OCI-LY3 (cell line): Measurements from ENCODE around the gene CLIC1.

Experiments
- H2AFZ ChIP-seq: fragments of 200-600, 300-600 bp; shearing (Covaris generic); 2 replicates; pipeline ENCODE4 v1.6.0; 2014; ENCODE audit warnings: antibody characterized with exemption, low read depth, low read length
- H3K27ac ChIP-seq: fragments of 200-600, 300-600 bp; sonication (generic); 2 replicates; pipeline ENCODE4 v1.5.1; 2014; ENCODE audit warnings: mild to moderate bottlenecking, low read length, moderate library complexity, mixed read lengths
- H3K27me3 ChIP-seq: fragments of 200-600, 300-600 bp; sonication (generic); 2 replicates; pipeline ENCODE4 v1.6.1; 2014; ENCODE audit warnings: low read depth, low read length, mixed read lengths
- H3K36me3 ChIP-seq: fragments of 200-600, 300-600 bp; sonication (generic); replicated peaks from 2 replicates; pipeline ENCODE3; 2014; ENCODE audit warnings: low read depth, low read length, mixed read lengths
- H3K4me1 ChIP-seq: fragments of 300-600, 200-600 bp; sonication (generic); 2 replicates; pipeline ENCODE4 v1.6.1; 2014; ENCODE audit warnings: low read length, mixed read lengths
- H3K4me2 ChIP-seq: fragments of 200-600, 300-600 bp; sonication (generic); 2 replicates; pipeline ENCODE4 v1.6.1; 2014; ENCODE audit warnings: low read length, mixed read lengths
- H3K4me3 ChIP-seq: fragments of 300-600, 200-600 bp; sonication (generic); 2 replicates; pipeline ENCODE4 v1.5.1; 2014; ENCODE audit warnings: antibody characterized with exemption, mild to moderate bottlenecking, low read length, moderate library complexity
- H3K79me2 ChIP-seq: fragments of 300-600, 200-600 bp; shearing (Covaris generic); 2 replicates; pipeline ENCODE4 v1.6.1; 2014; ENCODE audit warnings: mild to moderate bottlenecking, low read length, mixed read lengths
- H3K9ac ChIP-seq: fragments of 300-600, 200-600 bp; shearing (Covaris generic); 2 replicates; pipeline ENCODE4 v1.6.0; 2014; ENCODE audit warnings: mild to moderate bottlenecking, low read length, moderate library complexity
- H3K9me3 ChIP-seq: fragments of 200-600, 300-600 bp; shearing (Covaris generic); 2 replicates; pipeline ENCODE4 v1.6.1; 2014; ENCODE audit warnings: low read length, mixed read lengths; ENCODE audit not compliant: insufficient read depth
- H4K20me1 ChIP-seq: fragments of 200-600, 300-600 bp; sonication (generic); 2 replicates; pipeline ENCODE4 v1.6.1; 2016; ENCODE audit warnings: low read length, mixed read lengths; ENCODE audit not compliant: insufficient read depth
- EZH2phosphoT487 ChIP-seq: fragments of 200-600 bp; shearing (Covaris generic); IDR thresholded peaks from 2 replicates; pipeline ENCODE4 v1.6.1; 2018; ENCODE audit warnings: antibody characterized with exemption, mixed run types, low read depth
- TF ChIP-seq, protein P1 (sequence below): fragments of 200-600, 300-600 bp; sonication (generic); IDR thresholded peaks from 2 replicates; pipeline ENCODE4 v1.5.1; 2014; ENCODE audit warnings: antibody characterized with exemption, low read length, low read depth

The CLIC1 gene

DNA sequence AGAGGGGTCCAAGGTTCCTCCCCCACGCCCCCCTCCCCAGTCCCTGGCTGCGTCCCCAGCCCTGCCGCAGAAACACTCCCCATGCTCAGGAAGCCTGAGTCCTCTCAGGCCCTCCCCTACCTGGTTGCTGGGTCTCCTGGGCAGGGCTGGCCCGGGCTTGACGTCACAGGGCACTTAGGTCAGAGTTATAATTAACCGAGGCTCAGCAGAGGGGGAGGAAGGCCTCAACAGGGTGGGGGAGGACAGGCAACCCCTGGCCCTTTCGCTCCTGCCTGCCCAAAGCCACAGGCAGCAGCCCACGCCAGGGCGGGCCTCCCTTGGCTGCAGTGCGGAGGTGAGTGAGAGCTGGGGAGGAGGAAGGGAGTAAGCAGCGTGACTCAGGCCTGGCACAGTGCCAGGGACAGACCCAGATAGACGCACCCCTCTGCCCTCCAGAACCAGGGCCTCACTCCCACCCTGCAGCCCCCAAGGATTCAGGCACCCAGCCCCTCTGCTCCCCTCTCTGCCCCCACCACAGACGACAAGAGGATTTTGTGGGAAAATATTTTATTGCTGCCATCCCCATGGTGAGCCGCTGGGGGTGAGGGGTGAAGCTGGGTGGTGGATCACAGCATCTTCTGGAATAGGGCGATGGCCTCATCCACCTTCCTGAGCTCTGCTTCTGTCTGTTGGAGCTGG lies 40.8 kb upstream of the CLIC1 start, which contains the start of gene VWA7:
VWA7 (minus strand) TSS at position 340 of the 678 bp plus-strand sequence. CDS start 549 bp downstream, outside the sequence.
- Histone ChIP-seq H3K79me2 (no peaks in the 10 kb centered on the region), H3K4me1 (peaks cover 7% of the 10 kb centered on the region), H3K4me2 (0 out of 2 replicates have a peak within 1 kb of the TSS, but pooled peaks have one; percentile 11), H3K27ac (no peak within 1 kb of the TSS), H3K9ac (no peak within 1 kb of the TSS), H3K36me3 (peaks cover 9% of the 10 kb centered on the region), H2AFZ (no peak within 1 kb of the TSS), H3K9me3 (no peaks in the 10 kb centered on the region), H3K27me3 (no peaks in the 10 kb centered on the region), H3K4me3 (no peak within 1 kb of the TSS), H4K20me1 (no peaks in the 10 kb centered on the region)
- TF ChIP-seq EZH2phosphoT487: no peak
- TF ChIP-seq, protein P1, sequence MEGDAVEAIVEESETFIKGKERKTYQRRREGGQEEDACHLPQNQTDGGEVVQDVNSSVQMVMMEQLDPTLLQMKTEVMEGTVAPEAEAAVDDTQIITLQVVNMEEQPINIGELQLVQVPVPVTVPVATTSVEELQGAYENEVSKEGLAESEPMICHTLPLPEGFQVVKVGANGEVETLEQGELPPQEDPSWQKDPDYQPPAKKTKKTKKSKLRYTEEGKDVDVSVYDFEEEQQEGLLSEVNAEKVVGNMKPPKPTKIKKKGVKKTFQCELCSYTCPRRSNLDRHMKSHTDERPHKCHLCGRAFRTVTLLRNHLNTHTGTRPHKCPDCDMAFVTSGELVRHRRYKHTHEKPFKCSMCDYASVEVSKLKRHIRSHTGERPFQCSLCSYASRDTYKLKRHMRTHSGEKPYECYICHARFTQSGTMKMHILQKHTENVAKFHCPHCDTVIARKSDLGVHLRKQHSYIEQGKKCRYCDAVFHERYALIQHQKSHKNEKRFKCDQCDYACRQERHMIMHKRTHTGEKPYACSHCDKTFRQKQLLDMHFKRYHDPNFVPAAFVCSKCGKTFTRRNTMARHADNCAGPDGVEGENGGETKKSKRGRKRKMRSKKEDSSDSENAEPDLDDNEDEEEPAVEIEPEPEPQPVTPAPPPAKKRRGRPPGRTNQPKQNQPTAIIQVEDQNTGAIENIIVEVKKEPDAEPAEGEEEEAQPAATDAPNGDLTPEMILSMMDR: no peak

DNA sequence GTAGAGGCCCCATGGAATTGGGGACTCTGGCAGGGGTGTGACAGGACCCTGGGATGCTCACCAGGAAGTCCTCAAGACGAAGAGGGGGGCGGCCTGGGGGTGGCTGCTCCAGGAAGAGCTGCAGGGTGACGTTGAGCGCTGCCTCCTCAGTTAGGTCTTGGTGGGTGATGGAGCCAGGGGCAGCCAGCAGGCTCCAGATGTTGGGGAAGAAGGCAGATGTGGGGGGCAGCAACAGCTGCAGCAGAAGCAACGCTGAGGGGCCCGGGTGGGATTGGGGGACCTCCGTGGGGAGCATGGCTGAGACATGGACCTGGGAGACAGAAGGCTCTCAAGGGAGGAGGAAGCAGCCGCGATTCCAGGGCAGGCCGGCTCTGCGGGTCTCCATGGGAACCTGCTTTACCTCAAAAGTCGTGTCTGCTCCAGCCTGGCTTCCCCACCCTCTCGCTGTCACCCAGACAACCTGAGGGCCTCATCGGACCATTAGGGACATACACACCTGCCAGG lies 40.2 kb upstream of the CLIC1 start:
- H3K27ac ChIP-seq: no peak overlapping the region
- H3K36me3 ChIP-seq: peaks cover 7% of the 10 kb centered on the region
- H3K4me2 ChIP-seq: no peak overlapping the region
- TF ChIP-seq EZH2phosphoT487: no peak
- TF ChIP-seq, protein P1: no peak
- H4K20me1 ChIP-seq: no peaks in the 10 kb centered on the region
- peaks cover 7% of the 10 kb centered on the region for H3K4me1 ChIP-seq
- no peaks in the 10 kb centered on the region for H3K9me3 ChIP-seq
- no peak overlapping the region for H2AFZ ChIP-seq
- no peak overlapping the region for H3K9ac ChIP-seq
- H3K27me3 ChIP-seq: no peaks in the 10 kb centered on the region
- no peak overlapping the region for H3K4me3 ChIP-seq
- no peaks in the 10 kb centered on the region for H3K79me2 ChIP-seq

DNA sequence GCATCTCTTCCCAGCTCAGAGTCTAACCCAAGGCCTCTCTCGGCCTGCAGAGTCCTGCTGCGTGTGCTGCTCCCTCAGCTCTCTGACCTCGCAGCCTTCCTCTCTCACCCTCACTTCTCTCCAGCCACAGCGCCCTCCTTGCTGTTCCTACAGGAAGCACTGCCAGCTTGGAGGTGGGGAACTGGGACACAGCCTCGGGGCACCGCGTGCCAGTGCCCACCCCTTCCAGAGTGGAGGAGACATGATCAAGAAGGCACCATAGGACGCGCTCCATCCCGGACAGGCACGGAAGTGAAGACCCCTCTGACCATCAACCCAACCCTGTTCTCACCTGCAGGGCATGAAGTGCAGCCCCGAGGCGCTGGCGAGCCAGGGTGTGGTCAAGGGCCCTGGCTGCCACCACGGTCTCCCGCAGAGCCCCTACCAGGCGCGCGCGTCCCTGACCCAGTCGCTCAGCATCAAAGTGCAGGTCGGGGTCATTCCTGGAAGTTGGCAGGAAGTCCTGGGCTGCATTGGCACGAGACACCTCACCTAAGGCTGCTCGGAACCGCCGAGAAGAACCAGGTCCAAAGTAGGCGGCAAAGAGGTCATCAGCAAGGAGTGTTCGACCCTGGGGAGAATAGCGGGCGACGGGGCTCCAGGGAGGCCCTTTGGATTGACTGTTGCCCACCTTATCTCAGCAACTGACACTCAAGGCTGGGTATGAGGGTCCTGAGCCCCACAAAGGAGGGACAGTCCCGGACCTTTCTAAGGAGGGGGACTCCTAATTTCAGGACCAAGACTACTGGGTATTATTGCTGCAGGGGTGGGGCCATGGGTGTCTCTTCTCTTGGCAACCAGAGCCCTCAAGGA lies 39.5 kb upstream of the CLIC1 start:
- Histone ChIP-seq H3K9ac (no peak overlapping the region), H3K4me3 (no peak overlapping the region), H3K27ac (no peak overlapping the region), H3K36me3 (peaks cover 6% of the 10 kb centered on the region), H3K27me3 (no peaks in the 10 kb centered on the region), H3K4me1 (peaks cover 7% of the 10 kb centered on the region), H4K20me1 (no peaks in the 10 kb centered on the region), H3K9me3 (no peaks in the 10 kb centered on the region), H3K79me2 (no peaks in the 10 kb centered on the region), H3K4me2 (no peak overlapping the region), H2AFZ (no peak overlapping the region)
- no peak for TF ChIP-seq EZH2phosphoT487
- TF ChIP-seq, protein P1: no peak

DNA sequence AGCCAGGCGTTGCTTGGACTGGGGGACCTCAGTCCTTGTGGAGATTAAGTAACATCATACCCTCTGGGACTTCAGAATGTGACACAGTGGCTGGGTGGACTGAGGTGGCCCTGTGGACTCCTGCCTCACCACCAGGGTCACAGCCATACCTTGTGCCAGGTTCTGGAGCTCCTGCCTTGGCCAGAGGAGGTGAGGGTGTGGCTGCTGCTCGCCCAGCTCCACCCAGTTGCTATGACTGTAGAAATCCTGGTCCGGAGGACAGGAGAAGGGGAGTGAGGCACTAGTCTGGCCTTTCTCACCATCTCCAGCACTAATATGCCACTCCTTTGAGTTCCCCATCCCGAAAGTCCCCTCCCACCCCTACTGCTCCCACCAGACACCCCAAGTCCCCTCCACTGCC lies 38.9 kb upstream of the CLIC1 start:
- H2AFZ ChIP-seq: no peak overlapping the region
- H3K27ac ChIP-seq: no peak overlapping the region
- peaks cover 7% of the 10 kb centered on the region for H3K4me1 ChIP-seq

More for the DNA sequence above, 38.9 kb upstream of the CLIC1 start:
- TF ChIP-seq, protein P1: no peak
- no peak for TF ChIP-seq EZH2phosphoT487
- Histone ChIP-seq H3K4me2 (no peak overlapping the region), H3K79me2 (no peaks in the 10 kb centered on the region), H4K20me1 (no peaks in the 10 kb centered on the region), H3K27me3 (no peaks in the 10 kb centered on the region), H3K36me3 (no peaks in the 10 kb centered on the region), H3K4me3 (no peak overlapping the region), H3K9me3 (no peaks in the 10 kb centered on the region), H3K9ac (no peak overlapping the region)
